COLO668 (cell line): ENCODE measurements around the gene NTSR1.

Experiments
- DNase-seq: peaks from one replicate; lab custom pipeline; 2025; ENCODE audit not compliant: unreplicated experiment; lab: John Stamatoyannopoulos, UW

The NTSR1 gene

GRCh38 chr20:62780204-62780603 lies 71.6 kb downstream of the NTSR1 start:
- no peak for DNase-seq

DNA sequence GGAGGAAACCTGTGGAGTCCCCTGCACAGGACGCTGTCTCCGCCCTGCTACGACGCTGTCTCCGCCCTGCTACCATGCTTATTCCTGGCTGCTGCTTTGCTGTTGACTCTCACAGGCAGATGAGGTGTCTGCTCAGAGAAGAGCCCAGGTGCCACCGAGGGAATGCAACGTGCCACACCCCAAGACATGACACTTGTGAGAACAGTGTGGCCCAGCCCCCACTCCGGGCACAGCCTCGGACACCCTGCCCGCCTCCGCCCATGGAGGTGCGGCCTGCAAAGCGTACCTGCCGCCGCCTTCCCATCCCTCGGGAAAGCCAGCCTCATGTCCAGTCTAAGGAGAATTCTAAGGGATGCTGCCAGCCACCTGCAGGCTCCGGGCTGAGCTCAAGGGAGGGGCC lies 72.1 kb downstream of the NTSR1 start:
- no peak for DNase-seq

DNA sequence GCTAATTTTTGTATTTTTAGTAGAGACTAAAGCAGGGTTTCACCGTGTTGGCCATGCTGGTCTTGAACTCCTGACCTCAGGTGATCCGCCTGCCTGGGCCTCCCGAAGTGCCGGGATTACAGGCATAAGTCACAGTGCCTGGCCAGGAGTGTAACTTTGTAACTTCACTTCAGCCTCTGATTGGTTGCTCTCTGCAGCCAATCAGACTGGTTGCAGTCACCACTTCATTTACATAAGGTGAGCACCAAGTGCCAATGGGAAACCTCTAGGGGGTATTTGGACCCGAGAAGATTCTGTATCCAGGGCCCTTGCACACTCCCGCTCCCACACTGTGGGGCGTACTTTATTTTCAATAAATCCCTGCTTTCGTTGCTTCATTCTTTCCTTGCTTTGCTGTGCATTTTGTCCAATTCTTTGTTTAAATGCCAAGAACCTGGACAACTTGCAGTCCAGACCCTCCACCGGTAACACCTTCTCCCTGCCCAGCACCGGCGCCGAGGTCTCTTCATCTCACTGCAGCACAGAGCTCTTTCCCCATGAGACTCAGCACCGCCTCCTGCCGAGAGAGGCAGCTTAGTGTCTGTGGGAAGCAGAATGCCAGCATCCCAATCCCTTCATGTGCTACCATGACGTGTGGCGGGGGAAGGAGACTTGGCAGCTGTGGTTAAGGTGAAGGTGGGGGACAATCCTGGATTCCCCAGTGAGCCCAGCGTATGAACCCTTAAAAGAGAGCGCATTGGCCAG lies 73.7 kb downstream of the NTSR1 start:
- DNase-seq = peak; percentile 38

DNA sequence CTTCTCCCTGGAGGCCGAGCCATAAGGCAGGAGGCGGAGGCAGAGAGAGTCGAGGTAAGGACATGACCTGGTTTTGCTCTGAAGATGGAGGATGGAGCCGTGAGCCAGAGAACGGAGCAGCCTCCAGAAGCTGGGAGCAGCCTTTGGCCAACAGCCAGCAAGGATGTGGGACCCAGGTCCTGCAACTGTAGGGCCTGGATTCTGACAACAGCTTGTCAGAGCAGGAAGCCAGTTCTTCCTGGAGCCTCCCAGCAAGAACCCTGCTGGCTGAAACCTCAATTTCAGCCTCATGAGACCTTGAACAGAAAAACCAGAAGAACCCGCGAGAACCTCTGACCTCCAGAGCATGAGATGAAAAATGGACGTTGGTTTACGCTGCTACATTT lies 74.2 kb downstream of the NTSR1 start:
- no peak for DNase-seq

DNA sequence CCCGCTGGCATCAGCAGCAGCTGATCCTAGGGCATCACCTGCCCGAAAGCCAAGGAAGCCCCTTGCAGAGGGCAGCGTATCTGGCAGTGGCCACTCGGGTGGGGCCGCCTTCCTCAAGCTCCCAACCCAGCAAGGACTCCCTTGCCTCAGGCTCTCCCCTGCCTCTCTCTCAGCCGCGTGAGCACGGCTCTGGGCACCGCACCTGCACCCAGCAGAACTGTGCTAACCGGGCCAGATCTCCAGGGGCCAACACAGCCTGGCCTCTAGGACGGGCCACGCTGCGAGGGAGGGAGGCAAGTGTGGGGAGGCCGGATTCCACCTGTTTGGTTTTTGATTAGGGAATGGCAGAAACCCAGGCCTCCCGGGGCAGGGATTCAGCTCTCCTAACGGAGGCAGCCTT lies 75.9 kb downstream of the NTSR1 start:
- DNase-seq = no peak

DNA sequence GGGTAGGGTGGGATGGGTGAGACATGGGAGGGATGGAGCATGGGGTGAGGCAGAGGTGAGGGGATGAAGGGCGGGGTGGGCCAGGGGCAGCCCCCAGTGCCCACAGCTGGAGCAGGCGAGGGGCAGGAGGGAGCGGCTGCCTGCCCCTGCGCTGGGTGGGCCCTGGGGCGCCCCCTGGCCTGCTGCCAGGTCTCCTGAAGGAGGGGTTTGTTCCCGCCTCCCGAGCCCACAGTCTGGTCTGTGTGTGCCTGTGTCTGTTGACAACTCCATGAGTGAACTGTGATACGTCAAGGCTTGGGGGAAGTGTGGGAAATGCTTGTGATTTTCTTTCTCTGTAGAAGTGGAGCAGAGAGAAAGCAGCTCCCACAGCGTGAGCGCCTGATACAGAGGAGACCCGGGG lies 76.8 kb downstream of the NTSR1 start:
- DNase-seq = no peak

- DNase-seq = no peak
These were observed 77.5 kb downstream of the NTSR1 start for GRCh38 chr20:62786157-62786556.

DNA sequence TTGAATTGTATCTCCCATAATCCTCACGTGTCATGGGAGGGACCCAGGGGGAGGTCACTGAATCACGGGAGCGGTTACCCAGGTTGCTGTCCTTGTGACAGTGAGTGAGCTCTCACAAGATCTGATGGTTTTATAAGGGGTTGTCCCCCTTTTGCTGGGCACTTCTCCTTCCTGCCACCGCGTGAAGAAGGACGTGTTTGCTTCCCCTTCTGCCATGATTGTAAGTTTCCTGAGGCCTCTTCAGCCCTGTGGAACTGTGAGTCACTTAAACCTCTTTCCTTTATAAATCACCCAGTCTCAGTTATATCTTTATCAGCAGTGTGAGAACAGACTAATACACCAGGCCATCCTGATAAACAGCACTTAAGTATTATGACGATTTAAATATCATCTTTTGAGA lies 78.7 kb downstream of the NTSR1 start:
- DNase-seq = no peak

DNA sequence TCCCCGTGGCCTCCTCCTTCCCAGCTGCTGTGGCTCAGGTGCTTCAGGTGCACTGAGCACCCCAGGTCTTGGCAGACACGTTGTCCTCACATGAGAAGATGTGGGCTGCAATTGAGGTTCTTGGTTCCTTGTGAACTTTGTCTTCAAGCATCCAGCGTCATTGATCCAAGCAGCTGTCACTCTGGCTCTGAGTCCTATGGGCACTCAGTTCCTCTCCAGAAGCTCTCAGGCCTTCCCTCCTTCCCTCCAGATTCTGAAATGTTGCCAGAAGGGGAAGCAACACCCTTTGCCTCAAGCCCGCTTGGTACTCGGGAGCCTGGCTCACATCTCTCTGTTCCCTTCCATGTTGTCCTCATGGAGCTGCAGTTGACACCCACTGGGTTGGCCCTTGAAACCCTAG lies 79.2 kb downstream of the NTSR1 start:
- DNase-seq = no peak

DNA sequence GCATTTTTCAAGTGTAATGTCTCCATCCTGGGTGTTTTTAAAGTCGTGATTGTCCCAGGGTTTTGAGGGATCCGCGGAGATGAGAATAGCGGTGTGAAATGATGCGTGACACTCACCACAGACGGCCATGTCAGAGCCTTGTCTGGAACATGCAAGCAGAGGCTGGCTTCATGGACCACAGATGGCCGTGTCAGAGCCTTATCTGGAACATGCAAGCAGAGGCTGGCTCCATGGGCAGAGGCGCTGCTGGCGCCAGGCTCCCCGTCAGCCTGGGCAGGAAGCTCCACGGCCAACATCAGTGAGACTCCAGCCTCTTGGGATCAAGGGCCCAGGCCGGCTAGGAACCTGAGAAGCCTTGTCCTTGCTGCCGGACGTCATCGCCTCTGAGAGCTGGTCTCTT lies 80.0 kb downstream of the NTSR1 start:
- no peak for DNase-seq

DNA sequence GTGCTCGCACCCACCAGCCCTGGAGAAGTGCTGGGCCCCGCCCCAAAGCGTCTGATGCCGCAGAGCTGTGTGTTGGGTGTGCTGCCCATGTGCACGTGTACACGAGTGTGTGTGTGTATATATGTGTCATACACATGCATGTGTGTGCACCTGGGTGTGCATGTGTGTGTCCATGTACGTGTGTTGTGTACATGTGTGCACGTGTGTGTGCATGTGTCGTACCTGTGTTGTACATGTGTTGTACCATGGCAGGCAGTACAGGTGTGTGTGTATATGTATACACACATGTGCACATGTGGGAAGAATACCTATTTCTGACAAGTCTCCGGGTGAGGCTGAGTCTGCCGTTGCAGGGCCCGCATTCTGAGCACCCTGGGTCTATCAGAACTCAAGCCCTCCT lies 81.4 kb downstream of the NTSR1 start:
- DNase-seq = no peak

- DNase-seq = peak; percentile 80
These were observed 82.9 kb downstream of the NTSR1 start for GRCh38 chr20:62791301-62792181.

DNA sequence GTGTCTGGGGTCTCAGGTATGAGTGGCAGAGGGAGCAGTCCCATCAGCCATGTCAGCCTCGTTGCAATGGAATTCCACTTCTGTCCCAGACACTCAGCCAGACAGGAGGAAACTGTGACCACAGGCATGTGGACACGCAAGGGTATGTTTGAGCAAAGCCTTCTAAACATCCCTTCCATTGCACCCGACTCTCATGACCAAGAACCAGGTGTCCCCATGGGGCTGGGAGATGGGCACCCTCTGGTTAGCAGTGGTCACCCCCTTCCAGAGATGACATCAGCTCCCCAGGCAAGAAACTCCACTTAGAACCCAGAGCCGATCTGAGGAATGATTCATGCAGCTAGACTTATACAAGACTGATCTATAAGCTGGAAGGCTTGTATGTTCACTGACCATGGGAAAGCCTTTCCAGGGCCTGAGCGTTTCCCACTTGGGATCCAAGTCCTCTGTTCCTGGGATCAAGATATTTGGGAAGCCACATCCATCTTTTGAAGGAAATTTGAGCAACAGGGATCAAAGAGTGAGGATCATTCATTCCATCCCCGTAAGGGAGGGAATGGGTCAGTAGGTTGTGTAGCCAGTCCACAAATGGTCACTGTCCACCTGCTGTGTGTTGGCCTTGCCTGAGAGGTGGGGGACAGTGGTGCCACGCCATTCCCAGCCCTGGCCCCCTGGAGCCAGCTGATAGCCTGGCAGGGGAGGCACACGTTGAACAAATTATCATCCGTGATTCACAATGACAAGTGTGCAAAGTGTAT lies 83.7 kb downstream of the NTSR1 start:
- no peak for DNase-seq

- peak; percentile 29 for DNase-seq
These were observed 84.5 kb downstream of the NTSR1 start for GRCh38 chr20:62792940-62793756.

- no peak for DNase-seq
These were observed 85.0 kb downstream of the NTSR1 start for GRCh38 chr20:62793757-62794006.

DNA sequence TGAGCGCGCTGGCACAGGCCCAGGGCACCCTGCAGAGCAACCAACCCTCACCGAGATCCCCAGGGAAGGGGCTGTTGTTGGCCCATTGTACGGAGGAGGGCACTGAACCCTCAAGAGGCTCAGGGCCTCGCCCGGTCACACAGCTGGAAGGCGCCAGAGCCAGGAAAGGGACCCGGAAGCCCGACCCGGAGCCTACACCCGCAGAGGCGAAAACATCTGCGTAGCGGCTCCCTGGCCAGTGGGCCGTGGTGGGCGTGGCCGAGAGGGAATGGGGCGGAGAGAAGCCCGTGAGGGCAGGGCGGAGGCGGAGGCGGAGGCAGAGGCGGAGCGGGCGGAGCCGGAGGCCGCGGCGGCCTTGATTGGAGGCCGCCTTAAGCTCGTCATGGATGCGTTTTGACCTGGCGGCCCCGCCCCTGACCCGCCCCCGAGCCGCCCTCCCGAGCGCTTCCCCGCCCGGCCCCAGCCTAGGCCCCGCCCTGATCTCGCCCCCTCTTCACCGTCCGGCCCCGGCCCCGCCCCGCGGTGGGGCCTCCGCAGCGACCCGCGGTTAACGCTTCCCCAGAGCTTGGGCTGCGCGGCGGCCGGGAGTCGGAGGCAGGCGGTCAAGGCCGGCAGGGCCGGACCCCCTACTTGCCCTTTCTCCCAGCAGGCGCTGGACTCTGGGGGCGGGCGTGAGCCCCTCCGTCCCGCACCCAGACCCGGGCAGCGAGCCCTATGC lies 85.5 kb downstream of the NTSR1 start:
- DNase-seq = peak; percentile 97

DNA sequence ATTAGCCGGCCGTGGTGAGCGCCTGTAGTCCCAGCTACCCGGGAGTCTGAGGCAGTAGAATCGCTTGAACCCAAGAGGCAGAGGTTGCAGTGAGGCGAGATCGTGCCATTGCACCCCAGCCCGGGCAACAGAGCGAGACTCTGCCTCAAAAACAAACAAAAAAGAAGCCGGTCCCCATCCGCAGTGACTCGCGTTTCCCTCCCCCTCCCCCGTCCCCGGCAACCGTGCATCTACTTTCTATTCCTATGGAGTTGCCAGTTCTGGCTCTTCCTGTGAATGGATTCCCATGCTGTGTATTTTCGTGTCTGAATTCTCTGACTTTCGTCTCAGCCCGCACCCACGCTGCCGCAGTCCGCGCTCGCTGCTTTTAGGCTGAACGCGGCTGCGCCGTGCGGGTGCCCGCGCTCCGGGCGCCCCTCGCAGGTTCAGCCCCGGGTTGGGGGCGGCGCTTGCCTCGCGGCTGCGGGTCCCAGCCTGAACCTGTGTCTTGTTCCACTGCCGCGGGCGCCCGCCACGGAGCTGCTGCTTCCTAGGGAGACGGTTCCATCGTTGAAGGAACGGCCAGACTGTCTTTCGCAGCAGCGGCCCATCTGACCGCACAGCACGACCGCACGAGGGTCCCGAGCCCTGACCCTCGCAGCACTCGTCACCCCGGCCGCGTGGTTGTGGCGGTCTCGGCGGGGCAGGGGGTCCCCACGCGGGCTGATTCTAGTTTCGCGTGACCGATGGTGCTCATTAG lies 86.6 kb downstream of the NTSR1 start:
- peak; percentile 78 for DNase-seq

DNA sequence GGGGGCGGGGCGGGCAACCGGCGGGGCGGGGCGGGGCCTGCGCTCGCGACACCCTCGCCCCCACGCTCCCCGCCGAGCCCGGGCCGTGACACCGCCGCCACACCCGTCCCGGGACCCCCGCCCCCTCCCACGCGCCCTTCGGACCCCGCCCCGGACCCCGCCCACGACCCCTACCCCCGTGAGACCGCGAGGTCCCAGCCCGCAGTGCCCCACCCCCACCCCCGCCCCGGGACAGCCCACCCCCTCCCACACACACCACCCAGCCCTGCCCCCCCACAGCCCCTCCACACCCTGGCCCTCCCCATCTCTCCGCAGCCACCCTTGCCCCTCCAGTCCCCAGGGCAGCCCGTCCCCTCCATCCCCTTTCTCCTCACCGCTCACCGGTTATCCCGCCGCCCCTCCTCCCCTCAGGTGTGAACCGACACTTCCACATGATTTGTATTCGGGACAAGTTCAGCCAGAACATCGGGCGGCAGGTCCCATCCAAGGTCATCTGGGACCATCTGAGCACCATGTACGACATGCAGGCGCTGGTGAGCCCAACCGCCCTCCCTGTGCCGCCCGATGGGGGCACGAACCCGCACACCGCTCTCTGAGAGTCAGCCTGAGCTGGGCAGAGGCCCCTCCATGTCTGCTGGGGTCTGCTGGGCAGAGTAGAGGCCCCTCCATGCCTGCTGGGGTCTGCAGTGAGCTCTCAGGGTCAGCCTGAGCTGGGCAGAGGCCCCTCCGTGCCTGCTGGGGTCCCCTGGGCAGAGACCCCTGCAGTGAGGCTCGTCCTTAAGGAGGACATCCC lies 88.3 kb downstream of the NTSR1 start:
- no peak for DNase-seq
